ENCODE results near the gene CPNE7.

CPNE7 gene

DNA sequence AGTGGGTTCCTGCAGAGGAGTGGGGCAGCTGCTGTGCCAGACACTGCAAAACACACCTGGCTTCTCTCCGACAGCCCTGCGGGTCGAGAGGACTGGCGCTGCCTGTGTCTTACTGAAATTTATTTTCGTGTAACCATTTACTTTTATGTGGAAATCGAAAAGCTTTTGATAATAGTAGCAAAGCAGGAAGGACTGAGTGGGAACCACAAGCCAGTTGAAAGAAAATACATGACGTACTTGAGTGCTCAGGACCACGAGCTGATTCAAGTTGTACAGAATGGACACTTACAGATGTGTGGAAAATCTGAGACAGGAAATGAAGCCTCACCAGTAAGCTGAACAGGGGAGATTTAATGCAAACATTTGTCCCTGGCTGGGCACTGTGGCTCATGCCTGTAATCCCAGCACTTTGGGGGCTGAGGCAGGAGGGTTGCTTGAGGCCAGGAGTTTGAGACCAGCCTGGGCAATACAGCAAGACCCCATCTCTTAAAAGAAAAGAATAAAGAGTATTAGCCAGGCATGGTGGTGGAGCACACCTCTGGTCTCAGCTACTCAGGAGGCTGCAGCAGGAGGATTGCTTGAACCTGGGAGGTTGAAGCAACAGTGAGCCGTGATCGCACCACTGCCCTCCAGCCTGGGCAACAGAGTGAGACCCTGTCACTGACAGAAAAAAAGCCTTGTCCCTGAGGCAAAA lies 26.4 kb upstream of the CPNE7 start:
- DNase-seq: no peak

- DNase-seq: no peak
Measured at GRCh38 chr16:89550421-89551007, 25.0 kb upstream of the CPNE7 start.

DNA sequence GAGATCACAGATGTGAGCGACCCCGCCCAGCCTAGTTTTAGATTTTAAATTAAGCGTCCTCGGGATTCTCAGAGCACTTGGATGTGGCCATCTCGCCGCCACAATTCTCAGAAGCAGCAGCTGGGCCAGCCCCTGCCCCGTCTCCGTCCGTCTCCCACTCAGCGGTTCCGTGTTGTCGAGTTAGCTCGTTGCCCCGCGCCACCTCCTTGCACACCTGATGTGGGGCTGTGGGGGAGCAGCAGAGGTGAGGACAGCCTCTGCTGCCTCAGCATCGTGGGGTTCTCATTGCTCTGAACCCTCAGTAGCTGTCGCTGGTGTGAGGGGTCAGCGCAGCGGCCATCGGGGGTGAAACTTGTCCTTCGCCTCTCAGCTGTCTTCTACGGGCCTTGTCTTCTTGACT lies 23.2 kb upstream of the CPNE7 start:
- DNase-seq: no peak

- DNase-seq: no peak
Measured at GRCh38 chr16:89552913-89553312, 22.6 kb upstream of the CPNE7 start.

DNA sequence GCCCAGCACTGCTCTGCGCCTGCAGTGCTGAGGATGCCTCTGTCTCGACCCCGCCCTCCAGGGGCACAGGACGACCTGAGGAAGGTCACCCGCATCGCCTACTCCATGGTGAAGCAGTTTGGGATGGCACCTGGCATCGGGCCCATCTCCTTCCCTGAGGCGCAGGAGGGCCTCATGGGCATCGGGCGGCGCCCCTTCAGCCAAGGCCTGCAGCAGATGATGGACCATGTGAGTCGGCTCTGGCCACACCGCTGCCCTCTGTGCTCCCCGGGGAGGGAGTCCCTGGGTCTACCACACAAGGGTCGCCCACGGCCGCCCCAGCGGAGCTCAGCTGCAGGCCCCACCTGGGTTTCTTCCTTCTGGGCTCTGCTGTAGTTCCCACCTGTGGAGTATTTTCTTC lies 21.8 kb upstream of the CPNE7 start:
- DNase-seq: no peak

DNA sequence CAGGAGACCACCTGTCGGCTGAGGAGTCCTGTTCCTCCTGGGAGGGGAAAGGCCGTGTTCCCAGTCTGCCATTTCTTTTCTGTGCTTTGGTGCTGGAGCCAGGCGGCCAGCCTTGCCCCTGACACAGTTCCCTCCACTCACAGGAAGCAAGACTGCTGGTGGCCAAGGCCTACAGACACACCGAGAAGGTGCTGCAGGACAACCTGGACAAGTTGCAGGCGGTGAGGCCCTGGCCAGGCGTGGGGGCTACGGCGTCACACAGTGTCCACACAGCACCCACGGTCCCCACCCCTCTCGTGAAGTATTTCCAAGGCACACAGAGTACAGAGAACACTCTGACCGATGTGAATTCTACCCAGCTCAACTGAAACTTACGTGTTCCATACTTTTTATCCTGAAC lies 21.2 kb upstream of the CPNE7 start:
- DNase-seq: no peak

DNA sequence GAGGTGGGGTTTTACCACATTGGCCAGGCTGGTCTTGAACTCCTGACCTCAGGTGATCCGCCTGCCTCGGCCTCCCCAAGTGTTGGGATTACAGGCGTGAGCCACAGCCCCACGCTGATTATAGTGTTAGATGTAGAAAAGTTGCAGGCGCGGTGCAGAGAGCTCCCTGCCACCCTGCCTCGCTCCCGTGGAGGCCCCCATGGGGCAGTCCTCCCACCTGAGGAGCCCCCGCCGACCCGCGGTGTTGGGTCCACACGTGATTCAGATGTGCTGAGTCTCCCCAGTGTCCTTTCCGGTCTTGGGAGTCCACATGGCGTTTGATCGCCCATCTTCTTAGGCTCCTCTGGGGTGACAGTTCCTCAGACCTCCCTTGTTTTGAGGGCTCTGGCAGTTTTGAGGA lies 20.3 kb upstream of the CPNE7 start:
- no peak for DNase-seq

- DNase-seq: no peak
Measured at GRCh38 chr16:89555780-89556179, 19.8 kb upstream of the CPNE7 start.

DNA sequence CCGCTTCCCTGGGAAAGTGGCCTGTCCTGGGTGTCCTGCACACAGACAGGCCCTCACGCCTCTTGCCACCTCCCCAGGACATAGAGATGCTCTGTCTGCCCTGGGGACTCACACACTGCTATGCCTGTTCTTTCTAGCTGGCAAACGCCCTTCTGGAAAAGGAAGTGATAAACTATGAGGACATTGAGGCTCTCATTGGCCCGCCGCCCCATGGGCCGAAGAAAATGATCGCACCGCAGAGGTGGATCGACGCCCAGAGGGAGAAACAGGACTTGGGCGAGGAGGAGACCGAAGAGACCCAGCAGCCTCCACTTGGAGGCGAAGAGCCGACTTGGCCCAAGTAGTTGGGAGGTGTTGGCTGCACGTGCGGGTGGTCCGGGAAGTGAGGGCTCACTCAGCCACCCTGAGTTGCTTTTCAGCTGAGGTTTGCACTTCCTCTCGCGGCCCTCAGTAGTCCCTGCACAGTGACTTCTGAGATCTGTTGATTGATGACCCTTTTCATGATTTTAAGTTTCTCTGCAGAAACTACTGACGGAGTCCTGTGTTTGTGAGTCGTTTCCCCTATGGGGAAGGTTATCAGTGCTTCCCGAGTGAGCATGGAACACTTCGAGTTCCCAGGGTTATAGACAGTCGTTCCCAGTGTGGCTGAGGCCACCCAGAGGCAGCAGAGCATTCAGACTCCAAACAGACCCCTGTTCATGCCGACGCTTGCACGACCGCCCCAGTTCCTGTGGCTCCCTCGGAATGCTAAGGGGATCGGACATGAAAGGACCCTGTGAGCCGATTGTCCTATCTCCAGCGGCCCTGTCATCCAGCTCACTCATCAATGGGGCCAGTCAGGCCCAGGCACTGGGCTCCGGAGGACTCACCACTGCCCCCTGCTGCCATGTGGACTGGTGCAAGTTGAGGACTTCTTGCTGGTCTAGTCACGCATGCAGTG lies 18.5 kb upstream of the CPNE7 start:
- DNase-seq: peak; percentile 33 to 97 (median 82)

DNA sequence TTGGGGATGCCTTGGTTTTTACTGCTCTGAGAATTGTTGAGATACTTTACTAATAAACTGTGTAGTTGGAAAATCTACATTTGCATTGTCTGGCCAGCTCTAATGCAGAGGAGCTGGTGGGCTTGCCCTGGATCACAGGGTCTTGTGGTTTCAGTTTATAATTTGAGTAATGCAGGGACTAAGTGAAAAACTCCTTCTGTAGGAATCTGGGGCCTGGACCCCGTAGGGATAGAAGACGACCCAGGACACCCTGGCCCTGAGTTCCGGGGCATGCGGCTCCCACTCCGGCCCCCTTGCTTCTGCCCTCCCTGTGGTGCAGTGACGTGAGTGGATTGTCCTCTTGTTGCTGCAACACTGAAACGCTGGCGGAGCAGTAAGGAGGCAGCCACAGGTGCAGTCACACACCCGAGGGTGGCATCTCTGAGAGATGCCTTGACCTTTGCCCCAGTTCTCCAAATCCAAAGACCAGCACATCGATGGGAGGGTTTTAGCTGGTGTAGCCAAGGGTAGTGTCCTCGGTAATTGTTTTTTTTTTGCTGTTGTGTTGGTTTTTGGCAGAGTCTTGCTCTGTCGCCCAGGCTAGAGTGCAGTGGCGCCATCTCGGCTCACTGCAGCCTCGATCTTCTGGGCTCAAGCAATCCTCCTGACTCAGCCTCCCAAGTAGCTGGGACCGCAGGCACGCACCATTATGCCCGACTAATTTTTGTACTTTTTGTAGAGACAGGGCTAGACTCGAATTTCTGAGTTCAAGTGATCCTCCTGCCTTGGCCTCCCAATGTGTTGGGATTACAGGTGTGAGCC lies 17.7 kb upstream of the CPNE7 start:
- DNase-seq: no peak

- DNase-seq: peak; percentile 72 to 96 (median 91)
Measured at GRCh38 chr16:89560378-89561141, 15.0 kb upstream of the CPNE7 start, which contains the start of gene RPL13. RPL13 (plus strand) TSS chr16:89560682; CDS start chr16:89560960, 278 bp downstream.

DNA sequence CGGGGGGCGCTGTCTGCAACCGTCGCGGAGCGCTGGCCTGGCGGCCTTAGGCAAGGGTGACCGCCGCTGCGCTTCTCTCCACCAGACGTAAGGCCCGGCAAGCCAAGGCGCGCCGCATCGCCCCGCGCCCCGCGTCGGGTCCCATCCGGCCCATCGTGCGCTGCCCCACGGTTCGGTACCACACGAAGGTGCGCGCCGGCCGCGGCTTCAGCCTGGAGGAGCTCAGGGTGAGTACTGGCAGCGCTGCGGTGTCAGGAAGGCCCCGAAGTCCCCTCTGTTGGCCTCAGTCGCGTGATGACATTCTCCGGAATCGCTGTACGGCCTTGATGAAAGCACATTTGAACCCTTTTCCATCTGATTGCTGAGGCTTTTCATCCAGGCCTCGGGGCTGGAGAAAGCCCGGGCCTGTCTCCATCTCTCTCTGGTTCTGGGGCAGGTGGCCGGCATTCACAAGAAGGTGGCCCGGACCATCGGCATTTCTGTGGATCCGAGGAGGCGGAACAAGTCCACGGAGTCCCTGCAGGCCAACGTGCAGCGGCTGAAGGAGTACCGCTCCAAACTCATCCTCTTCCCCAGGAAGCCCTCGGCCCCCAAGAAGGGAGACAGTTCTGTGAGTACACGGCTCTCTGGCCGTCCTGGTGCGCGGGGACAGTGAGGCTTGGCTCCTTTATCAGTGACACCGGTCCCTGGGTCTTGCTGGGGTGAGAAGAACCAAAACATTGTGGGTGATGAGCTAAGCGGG lies 14.2 kb upstream of the CPNE7 start:
- DNase-seq: no peak

DNA sequence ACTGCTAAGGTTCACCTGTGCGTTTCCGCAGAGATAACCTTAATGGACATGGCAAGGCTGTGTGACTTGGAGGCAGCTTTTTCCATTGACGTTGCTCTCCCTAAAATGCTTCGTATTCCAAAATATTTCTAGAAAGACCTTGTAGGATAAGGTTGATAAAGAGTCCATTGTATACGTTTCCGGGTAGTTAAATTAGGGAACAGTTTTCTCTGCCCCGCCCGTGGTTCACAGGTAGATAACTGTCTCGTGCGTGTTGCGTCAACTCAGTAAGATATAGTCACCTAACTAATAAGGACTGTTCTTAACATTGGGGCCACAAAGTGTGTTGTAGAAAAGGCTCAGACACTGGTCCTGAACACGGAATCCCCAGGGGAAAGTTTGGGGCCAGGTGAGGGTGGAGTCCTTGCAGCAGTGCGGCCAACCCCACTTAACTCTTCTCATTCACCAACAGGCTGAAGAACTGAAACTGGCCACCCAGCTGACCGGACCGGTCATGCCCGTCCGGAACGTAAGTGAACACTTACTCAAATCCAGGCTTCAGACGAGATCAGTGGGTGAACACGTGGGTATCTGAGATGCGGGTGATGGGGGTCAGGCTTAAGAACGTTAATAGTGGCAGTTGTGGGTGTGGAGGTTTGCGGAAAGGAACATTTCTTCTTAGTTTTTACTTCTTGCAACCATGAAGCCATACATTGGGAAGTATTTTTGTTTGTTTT lies 13.5 kb upstream of the CPNE7 start:
- DNase-seq: no peak

DNA sequence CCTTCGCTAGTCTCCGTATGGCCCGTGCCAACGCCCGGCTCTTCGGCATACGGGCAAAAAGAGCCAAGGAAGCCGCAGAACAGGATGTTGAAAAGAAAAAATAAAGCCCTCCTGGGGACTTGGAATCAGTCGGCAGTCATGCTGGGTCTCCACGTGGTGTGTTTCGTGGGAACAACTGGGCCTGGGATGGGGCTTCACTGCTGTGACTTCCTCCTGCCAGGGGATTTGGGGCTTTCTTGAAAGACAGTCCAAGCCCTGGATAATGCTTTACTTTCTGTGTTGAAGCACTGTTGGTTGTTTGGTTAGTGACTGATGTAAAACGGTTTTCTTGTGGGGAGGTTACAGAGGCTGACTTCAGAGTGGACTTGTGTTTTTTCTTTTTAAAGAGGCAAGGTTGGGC lies 12.6 kb upstream of the CPNE7 start:
- peak in 12 of 51 donors; percentile 4 to 37 (median 23) for DNase-seq

GRCh38 chr16:89563639-89564392 lies 11.7 kb upstream of the CPNE7 start:
- no peak for DNase-seq

DNA sequence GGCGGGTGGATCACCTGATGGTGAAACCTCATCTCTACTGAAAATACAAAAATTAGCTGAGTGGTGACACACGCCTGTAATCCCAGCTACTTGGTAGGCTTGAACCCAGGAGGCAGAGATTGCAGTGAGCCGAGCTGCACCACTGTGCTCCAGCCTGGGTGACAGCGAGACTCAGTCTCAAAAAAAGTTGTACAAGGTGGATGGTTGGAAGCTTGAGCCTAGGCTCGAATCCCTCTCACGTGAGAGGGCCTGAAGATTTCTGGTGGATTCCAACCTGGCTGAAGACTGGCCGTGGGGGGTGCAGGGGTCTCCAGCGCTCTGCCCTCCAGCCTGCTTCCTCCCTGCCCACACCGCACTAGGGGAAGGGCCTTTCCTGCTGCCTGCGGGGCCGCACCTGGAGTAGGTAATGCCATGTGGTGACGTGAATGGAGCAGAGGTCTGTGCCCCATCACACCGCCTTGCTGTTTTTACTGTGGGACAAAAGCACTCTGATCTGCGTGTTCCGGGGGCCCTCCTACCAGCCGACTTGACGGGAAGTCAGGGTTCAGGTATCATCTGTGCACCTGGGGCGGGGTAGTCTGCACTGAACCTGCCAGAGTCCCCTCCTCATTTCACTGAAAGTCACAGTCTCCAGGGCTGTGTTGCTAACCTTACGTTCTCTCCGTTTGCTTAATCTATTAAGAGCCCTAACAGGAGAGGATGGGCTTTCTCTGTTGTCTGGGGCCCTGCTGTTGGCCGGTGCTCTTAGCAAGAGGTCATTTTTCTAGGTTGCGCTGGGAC lies 10.9 kb upstream of the CPNE7 start:
- no peak for DNase-seq

- DNase-seq: no peak
Measured at GRCh38 chr16:89565256-89565505, 10.4 kb upstream of the CPNE7 start.
